GM12878 (cell line): Measurements from ENCODE around the gene NBDY. TPM values are rescaled to one million over a fixed set of nuclear protein-coding genes. Genes with fewer than 3 reads are reported as not detected.

Source experiments
- ATAC-seq: fragments of 200-7000 bp; cut with Tn5 transposase; 3 replicates; pipeline ENCODE4 v1.9.1; 2020; ENCODE audit warnings: mild to moderate bottlenecking, moderate library complexity
- BruUV-seq: library from RNA; stranded (reverse); fragments of 400-500 nt; replicated peaks from 2 replicates; lab custom pipeline; 2021; lab: Mats Ljungman, UMichigan
- CTCF ChIA-PET: fragments of 300-600 bp; sonication (Branson Sonifier 250); formaldehyde crosslinking; extraction: SDS; loops from one replicate; lab custom pipeline; 2021; ENCODE audit warnings: inconsistent platforms; lab: Yijun Ruan, JAX
- POLR2A ChIA-PET: fragments of 350-600 bp; formaldehyde crosslinking; extraction: SDS; loops from one replicate; lab custom pipeline; 2021; ENCODE audit warnings: inconsistent platforms; lab: Charles Lee
- RAD21 ChIA-PET: fragments of 300-600 bp; sonication (Branson Sonifier 250); formaldehyde crosslinking; loops from one replicate; lab custom pipeline; 2023; ENCODE audit warnings: antibody characterized with exemption; ENCODE audit not compliant: unreplicated experiment; lab: Charles Lee
- SMC1A ChIA-PET: fragments of 300-600 bp; sonication (Branson Sonifier 250); formaldehyde crosslinking; loops from one replicate; lab custom pipeline; 2023; ENCODE audit not compliant: unreplicated experiment, uncharacterized antibody; lab: Charles Lee
- DNase-seq: peaks from one replicate; pipeline ENCODE4 v3.0.0-alpha.2; 2011; ENCODE audit warnings: low read depth, low spot score
- FAIRE-seq: peaks from 3 replicates; lab custom pipeline; 2011; peaks lifted over from hg19 to GRCh38; lab: Jason Lieb, UNC
- H2AFZ ChIP-seq: 2 replicates; pipeline ENCODE4 v1.6.0; 2011; ENCODE audit warnings: low read depth, low read length, control low read depth; ENCODE audit not compliant: control insufficient read depth
- H3K27ac ChIP-seq: 2 replicates; pipeline ENCODE4 v1.5.1; 2011; ENCODE audit warnings: control low read depth; ENCODE audit not compliant: control insufficient read depth, insufficient read depth
- H3K27me3 ChIP-seq, 2 experiments: replicated peaks in 1 of 2; 2 replicates each; pipeline versions ENCODE4 v1.6.0 to v1.6.1; 2011; ENCODE audit warnings: low read length in 1 of 2; ENCODE audit not compliant: control insufficient read depth in 2 of 2, insufficient read depth in 2 of 2
- H3K36me3 ChIP-seq, 2 experiments: 2 replicates each; pipeline ENCODE4 v1.5.1; 2011; ENCODE audit warnings: low read length in 1 of 2; ENCODE audit not compliant: control insufficient read depth in 2 of 2, insufficient read depth in 2 of 2
- H3K4me1 ChIP-seq: 2 replicates; pipeline ENCODE4 v1.6.1; 2011; ENCODE audit warnings: mild to moderate bottlenecking, low read length, moderate library complexity, mixed read lengths; ENCODE audit not compliant: control insufficient read depth, insufficient read depth
- H3K4me2 ChIP-seq: 2 replicates; pipeline ENCODE4 v1.6.0; 2011; ENCODE audit warnings: control low read depth; ENCODE audit not compliant: control insufficient read depth, insufficient read depth
- H3K4me3 ChIP-seq: fragments of 200-600 bp; sonication (generic); 2 replicates; pipeline ENCODE4 v1.5.1; 2016
- H3K79me2 ChIP-seq: 2 replicates; pipeline ENCODE4 v1.6.0; 2011; ENCODE audit warnings: low read length; ENCODE audit not compliant: control insufficient read depth, insufficient read depth
- H3K9ac ChIP-seq: 2 replicates; pipeline ENCODE4 v1.8.0; 2011; ENCODE audit warnings: low read length, control low read depth, mixed read lengths; ENCODE audit not compliant: control insufficient read depth, insufficient read depth
- H3K9me3 ChIP-seq: replicated peaks from 3 replicates; pipeline ENCODE4 v1.5.1; 2011; ENCODE audit warnings: mild to moderate bottlenecking, low read length; ENCODE audit not compliant: control insufficient read depth, insufficient read depth
- H4K20me1 ChIP-seq: 2 replicates; pipeline ENCODE4 v1.6.0; 2011; ENCODE audit not compliant: control insufficient read depth, insufficient read depth
- NFYA ChIP-seq: IDR thresholded peaks from 2 replicates; pipeline ENCODE4 v1.6.1; 2011; ENCODE audit warnings: low read depth, mild to moderate bottlenecking, low read length, improper control_type of control experiment, borderline replicate concordance
- POLR2AphosphoS2 ChIP-seq: IDR thresholded peaks from 2 replicates; pipeline ENCODE4 v1.6.1; 2011; ENCODE audit warnings: low read depth, mild to moderate bottlenecking, low read length, improper control_type of control experiment, moderate library complexity
- SIN3A ChIP-seq: IDR thresholded peaks from 2 replicates; pipeline ENCODE4 v1.6.1; 2012; ENCODE audit warnings: low read depth, low read length, improper control_type of control experiment
- SMC3 ChIP-seq: IDR thresholded peaks from 2 replicates; pipeline ENCODE4 v1.6.1; 2011; ENCODE audit warnings: low read length, improper control_type of control experiment, borderline replicate concordance
- STAT3 ChIP-seq: IDR thresholded peaks from 2 replicates; pipeline ENCODE4 v1.6.1; 2011; ENCODE audit warnings: low read depth, low read length, improper control_type of control experiment
- TARDBP ChIP-seq: IDR thresholded peaks from 2 replicates; pipeline ENCODE4 v1.6.1; 2016; ENCODE audit warnings: borderline replicate concordance
- TCF12 ChIP-seq: IDR thresholded peaks from 2 replicates; pipeline ENCODE4 v1.6.1; 2011; ENCODE audit warnings: low read depth, mild to moderate bottlenecking, low read length
- YBX1 ChIP-seq: fragments of 450-650 bp; IDR thresholded peaks from 2 replicates; pipeline ENCODE4 v1.6.1; 2016; ENCODE audit warnings: antibody characterized with exemption
- ZNF24 ChIP-seq: fragments of 450-650 bp; IDR thresholded peaks from 2 replicates; pipeline ENCODE4 v1.6.1; 2017; ENCODE audit warnings: antibody characterized with exemption, mild to moderate bottlenecking
- ZNF622 ChIP-seq: fragments of 450-650 bp; IDR thresholded peaks from 2 replicates; pipeline ENCODE4 v1.6.1; 2017; ENCODE audit warnings: mild to moderate bottlenecking, inconsistent platforms
- WGBS: methylation state at CpG from one replicate; pipeline ENCODE4 v1.1.6; 2016; ENCODE audit warnings: low lambda C conversion rate; ENCODE audit not compliant: insufficient replicate concordance, insufficient coverage; ENCODE audit errors: missing lambda C conversion rate; 5-methylcytosine and 5-hydroxymethylcytosine counted together
- in situ Hi-C: fragments of 300-500 bp; cut with MboI; formaldehyde crosslinking; loops from 9 replicates; pipeline ENCODE4 v1.14.3; 2018; ENCODE audit warnings: mixed read lengths
- intact Hi-C: fragments of 100-400 bp; cut with micrococcal nuclease; formaldehyde crosslinking; loops from one replicate; pipeline ENCODE4 v1.14.2; 2022; ENCODE audit not compliant: unreplicated experiment
- polyA plus RNA-seq, 11 experiments: library from polyadenylated mRNA; depleted of rRNA in 4 of 11; unstranded in 6 of 11; stranded (reverse) in 5 of 11; fragments of >200 nt; fragmentation: Nextera tagmentation in 4 of 11; fragmentation: Illumina TruSeq in 1 of 11; extraction: Ambion mirVana in 4 of 11; extraction: Trizol in 1 of 11; gene quantifications; 1 replicate in 1 of 11; 2 replicates in 10 of 11; pipeline versions ENCODE4 v1.2.1 to v1.2.3, GENCODE V29; 2011 to 2016; ENCODE audit warnings: inconsistent platforms in 2 of 11, missing spikeins in 2 of 11, low read depth in 1 of 11
- total RNA-seq, 4 experiments: library from RNA; depleted of rRNA in 3 of 4; stranded (reverse); fragments of >200 nt in 3 of 4; fragmentation: Illumina TruSeq in 1 of 4; extraction: Trizol in 1 of 4; gene quantifications; 2 replicates each; pipeline versions ENCODE4 v1.2.1 to v1.2.3, GENCODE V29; 2013 to 2021
- TF ChIP-seq, protein P1 (sequence below): fragments of 450-650 bp; IDR thresholded peaks from 2 replicates; pipeline ENCODE4 v1.6.1; 2016; ENCODE audit warnings: mild to moderate bottlenecking
- TF ChIP-seq, protein P2 (sequence below): fragments of 450-650 bp; IDR thresholded peaks from 2 replicates; pipeline ENCODE4 v1.6.1; 2018; ENCODE audit warnings: mild to moderate bottlenecking, low read depth, moderate library complexity; ENCODE audit not compliant: partially characterized antibody
- TF ChIP-seq, protein P3 (sequence below): IDR thresholded peaks from 2 replicates; pipeline ENCODE4 v1.6.1; 2012; ENCODE audit warnings: low read depth, low read length, improper control_type of control experiment

The NBDY gene
- total and polyA plus RNA-seq, 10 of the 15 experiments (the other 5 are each of a cell fraction or from before 2014, with no cell fraction given) = 10.8 to 122 (median 61.5) TPM

DNA sequence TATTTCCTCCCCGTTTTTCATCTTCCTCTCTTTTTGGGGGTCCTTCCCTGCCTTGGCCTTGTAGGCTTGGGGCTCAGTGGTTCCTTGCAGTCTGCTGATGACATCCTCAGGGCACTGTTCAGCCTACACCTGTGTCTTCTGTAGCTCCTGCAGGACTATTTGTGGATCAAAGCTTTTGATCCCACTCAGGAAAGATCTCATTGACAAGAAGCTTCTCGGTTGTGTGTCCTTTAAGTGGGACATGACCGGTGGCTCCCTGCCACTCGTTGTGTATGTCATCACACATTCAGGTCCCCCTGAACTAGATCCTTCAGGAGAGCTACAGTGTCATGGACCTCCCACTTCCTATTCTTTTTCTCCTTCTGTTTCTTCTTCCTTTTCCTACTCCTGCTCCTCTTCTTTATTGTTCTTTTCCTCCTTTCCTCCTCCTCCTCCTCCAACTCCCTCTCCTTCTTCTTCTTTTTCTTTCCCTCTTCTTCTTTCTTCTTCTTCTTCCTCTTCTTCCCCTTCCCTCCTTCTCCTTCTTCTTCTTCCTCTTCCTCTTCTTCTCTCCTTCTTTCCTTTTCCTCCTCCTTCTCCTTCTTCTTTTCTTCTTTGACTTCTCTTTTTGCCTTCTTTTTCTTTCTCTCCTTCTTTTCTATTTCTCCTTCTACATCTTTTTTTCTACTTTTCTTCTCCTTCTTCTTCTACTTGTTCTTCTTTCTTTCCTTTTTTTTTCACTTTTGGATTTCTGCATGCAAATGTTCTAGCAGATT is 67.8 kb downstream of the NBDY start (continued):
- no peak for TF ChIP-seq SIN3A
- no peak for TF ChIP-seq NFYA

DNA sequence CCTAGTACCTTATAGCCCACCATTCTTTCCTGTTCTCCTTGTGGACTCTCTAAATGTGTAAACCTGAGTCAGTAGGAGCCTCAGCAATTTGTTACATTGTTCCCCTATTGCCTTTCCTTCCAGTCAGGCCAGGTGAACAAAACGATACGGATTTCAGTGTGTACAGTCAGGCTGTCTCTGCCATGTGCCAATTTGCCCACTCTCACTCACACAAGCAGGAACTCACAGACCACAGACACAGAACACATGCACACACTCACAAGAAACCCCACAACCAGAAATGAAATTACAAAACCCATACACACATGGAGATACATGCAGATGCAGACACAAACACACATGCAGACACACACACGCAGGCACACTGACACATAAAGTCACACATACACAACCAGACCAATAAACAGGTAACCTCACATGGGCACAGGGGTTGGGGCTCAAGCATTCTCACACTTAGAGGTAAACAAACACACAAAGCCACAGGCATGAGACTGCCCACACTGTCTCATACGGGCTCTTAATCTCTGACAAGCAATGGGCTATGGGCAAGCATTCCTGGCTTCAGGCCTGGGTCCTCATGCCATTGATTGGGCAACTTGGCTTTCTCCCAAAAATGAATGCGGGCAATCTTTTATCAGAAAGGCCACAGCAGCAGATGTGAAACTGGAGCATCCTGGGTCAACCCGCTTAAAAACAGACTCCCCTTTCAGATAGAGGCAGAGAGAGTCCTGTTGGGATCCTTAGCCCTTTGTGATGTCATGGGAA is 68.7 kb downstream of the NBDY start:
- H3K4me2 ChIP-seq = no peak overlapping the region
- H4K20me1 ChIP-seq = no peaks in the 10 kb centered on the region
- H3K79me2 ChIP-seq = no peaks in the 10 kb centered on the region
- RAD21 ChIA-PET = interaction anchor here (0.6 kb wide), 1 partner anchor 180 kb away, joined by 3 read pairs; no protein-coding TSS in a partner anchor
- H3K9me3 ChIP-seq = no peaks in the 10 kb centered on the region
- no peak overlapping the region for H3K4me3 ChIP-seq
- in situ Hi-C loops (no loop called here), intact Hi-C loops (no loop called here)
- H3K36me3 ChIP-seq = no peaks in the 10 kb centered on the region; a peak in 2 of 4 replicates
- WGBS = 75% methylated on average over 6 of the region's 6 CpGs
- no TSS peak for BruUV-seq
- POLR2A ChIA-PET = no interaction called here
- H2AFZ ChIP-seq = no peak overlapping the region
- DNase-seq = no peak
- H3K27ac ChIP-seq = no peak overlapping the region
- CTCF ChIA-PET = no interaction called here
- ATAC-seq = no peak
- no peak overlapping the region for H3K9ac ChIP-seq
- H3K4me1 ChIP-seq = peaks cover 16% of the 10 kb centered on the region
- H3K27me3 ChIP-seq = no peaks in the 10 kb centered on the region
- SMC1A ChIA-PET = no interaction called here
- FAIRE-seq = no peak
- TF ChIP-seq SMC3 = no peak
- TF ChIP-seq, protein P1, sequence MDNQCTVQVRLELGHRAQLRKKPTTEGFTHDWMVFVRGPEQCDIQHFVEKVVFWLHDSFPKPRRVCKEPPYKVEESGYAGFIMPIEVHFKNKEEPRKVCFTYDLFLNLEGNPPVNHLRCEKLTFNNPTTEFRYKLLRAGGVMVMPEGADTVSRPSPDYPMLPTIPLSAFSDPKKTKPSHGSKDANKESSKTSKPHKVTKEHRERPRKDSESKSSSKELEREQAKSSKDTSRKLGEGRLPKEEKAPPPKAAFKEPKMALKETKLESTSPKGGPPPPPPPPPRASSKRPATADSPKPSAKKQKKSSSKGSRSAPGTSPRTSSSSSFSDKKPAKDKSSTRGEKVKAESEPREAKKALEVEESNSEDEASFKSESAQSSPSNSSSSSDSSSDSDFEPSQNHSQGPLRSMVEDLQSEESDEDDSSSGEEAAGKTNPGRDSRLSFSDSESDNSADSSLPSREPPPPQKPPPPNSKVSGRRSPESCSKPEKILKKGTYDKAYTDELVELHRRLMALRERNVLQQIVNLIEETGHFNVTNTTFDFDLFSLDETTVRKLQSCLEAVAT = no peak
- no peak for TF ChIP-seq YBX1
- no peak for TF ChIP-seq TCF12
- TF ChIP-seq, protein P2, sequence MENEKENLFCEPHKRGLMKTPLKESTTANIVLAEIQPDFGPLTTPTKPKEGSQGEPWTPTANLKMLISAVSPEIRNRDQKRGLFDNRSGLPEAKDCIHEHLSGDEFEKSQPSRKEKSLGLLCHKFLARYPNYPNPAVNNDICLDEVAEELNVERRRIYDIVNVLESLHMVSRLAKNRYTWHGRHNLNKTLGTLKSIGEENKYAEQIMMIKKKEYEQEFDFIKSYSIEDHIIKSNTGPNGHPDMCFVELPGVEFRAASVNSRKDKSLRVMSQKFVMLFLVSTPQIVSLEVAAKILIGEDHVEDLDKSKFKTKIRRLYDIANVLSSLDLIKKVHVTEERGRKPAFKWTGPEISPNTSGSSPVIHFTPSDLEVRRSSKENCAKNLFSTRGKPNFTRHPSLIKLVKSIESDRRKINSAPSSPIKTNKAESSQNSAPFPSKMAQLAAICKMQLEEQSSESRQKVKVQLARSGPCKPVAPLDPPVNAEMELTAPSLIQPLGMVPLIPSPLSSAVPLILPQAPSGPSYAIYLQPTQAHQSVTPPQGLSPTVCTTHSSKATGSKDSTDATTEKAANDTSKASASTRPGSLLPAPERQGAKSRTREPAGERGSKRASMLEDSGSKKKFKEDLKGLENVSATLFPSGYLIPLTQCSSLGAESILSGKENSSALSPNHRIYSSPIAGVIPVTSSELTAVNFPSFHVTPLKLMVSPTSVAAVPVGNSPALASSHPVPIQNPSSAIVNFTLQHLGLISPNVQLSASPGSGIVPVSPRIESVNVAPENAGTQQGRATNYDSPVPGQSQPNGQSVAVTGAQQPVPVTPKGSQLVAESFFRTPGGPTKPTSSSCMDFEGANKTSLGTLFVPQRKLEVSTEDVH = no peak
- TF ChIP-seq ZNF622 = no peak
- no peak for TF ChIP-seq POLR2AphosphoS2
- TF ChIP-seq ZNF24 = no peak
- TF ChIP-seq, protein P3, sequence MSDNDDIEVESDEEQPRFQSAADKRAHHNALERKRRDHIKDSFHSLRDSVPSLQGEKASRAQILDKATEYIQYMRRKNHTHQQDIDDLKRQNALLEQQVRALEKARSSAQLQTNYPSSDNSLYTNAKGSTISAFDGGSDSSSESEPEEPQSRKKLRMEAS = no peak
- no peak for TF ChIP-seq STAT3
- no peak for TF ChIP-seq TARDBP
